Parathyroid adenoma (tissue), 2 donors: ENCODE measurements around the gene SMCO1.

ENCODE experiments used
- H2AFZ ChIP-seq: fragments of 300-600 bp; sonication (generic); one replicate; pipeline ENCODE4 v1.7.0; 2017; ENCODE audit warnings: antibody characterized with exemption, mild to moderate bottlenecking
- H3K27ac ChIP-seq: fragments of 300-600 bp; sonication (generic); one replicate; pipeline ENCODE4 v1.7.0; 2017
- H3K27me3 ChIP-seq: fragments of 300-600 bp; sonication (generic); one replicate; pipeline ENCODE4 v1.7.0; 2017; ENCODE audit warnings: low read length; ENCODE audit not compliant: control insufficient read depth, insufficient read depth
- H3K36me3 ChIP-seq: fragments of 300-600 bp; sonication (generic); one replicate; pipeline ENCODE4 v1.7.0; 2017; ENCODE audit warnings: low read length; ENCODE audit not compliant: control insufficient read depth, insufficient read depth
- H3K4me1 ChIP-seq: fragments of 300-600 bp; sonication (generic); one replicate; pipeline ENCODE4 v1.7.0; 2017; ENCODE audit warnings: control low read depth
- H3K4me2 ChIP-seq: fragments of 300-600 bp; sonication (generic); one replicate; pipeline ENCODE4 v1.7.0; 2017; ENCODE audit warnings: low read length
- H3K4me3 ChIP-seq: fragments of 300-600 bp; sonication (generic); one replicate; pipeline ENCODE4 v1.7.0; 2017; ENCODE audit warnings: low read depth, low read length
- H3K79me2 ChIP-seq: fragments of 300-600 bp; sonication (generic); one replicate; pipeline ENCODE4 v1.7.0; 2017; ENCODE audit warnings: control low read depth
- H3K9ac ChIP-seq: fragments of 300-600 bp; sonication (generic); one replicate; pipeline ENCODE4 v1.7.0; 2017; ENCODE audit warnings: mild to moderate bottlenecking
- H3K9me3 ChIP-seq: fragments of 300-600 bp; sonication (generic); one replicate; pipeline ENCODE4 v1.7.0; 2017; ENCODE audit warnings: low read length; ENCODE audit not compliant: control insufficient read depth
- TF ChIP-seq, protein P1 (sequence below): fragments of 300-600 bp; sonication (generic); IDR thresholded peaks from one replicate; pipeline ENCODE4 v1.7.0; 2017; ENCODE audit warnings: antibody characterized with exemption, mild to moderate bottlenecking
- donor health status: primary hyperparathyroidism.

SMCO1 gene

DNA sequence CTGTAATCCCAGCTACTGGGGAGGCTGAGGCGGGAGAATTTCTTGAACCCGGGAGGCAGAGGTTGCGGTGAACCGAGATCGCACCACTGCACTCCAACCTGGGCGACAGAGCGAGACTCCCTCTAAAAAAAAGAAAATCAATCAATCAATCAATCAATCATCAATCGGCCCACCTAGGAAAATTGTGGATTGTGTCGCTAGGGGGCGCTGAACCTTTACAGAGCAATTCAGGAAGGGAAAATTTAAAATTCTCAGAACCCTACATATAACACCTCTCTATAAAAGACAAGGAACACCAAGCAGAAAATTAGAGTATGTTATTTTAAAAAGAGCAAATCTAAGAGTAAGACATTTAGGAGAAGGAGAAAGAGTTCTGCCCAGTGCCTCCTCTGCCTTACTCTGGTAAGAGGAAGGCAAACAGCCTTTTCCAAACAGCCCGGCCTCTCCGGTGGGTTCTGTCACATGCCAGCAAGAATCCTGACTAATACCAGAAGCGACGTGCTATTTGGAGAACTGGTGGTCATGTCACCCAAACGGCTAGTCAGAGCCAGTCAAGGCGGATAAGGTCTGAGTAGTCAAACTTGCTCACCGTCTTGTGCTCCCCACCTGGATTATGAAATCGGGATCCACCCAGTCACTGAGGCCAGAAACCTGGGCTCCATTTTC, 22.3 kb upstream of the SMCO1 start:
- TF ChIP-seq, protein P1, sequence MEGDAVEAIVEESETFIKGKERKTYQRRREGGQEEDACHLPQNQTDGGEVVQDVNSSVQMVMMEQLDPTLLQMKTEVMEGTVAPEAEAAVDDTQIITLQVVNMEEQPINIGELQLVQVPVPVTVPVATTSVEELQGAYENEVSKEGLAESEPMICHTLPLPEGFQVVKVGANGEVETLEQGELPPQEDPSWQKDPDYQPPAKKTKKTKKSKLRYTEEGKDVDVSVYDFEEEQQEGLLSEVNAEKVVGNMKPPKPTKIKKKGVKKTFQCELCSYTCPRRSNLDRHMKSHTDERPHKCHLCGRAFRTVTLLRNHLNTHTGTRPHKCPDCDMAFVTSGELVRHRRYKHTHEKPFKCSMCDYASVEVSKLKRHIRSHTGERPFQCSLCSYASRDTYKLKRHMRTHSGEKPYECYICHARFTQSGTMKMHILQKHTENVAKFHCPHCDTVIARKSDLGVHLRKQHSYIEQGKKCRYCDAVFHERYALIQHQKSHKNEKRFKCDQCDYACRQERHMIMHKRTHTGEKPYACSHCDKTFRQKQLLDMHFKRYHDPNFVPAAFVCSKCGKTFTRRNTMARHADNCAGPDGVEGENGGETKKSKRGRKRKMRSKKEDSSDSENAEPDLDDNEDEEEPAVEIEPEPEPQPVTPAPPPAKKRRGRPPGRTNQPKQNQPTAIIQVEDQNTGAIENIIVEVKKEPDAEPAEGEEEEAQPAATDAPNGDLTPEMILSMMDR, result peak; percentile 68
- Histone ChIP-seq H3K4me2 (no peak overlapping the region), H3K4me1 (no peaks in the 10 kb centered on the region), H3K9ac (no peak overlapping the region), H3K27ac (no peak overlapping the region), H2AFZ (no peak overlapping the region), H3K79me2 (no peaks in the 10 kb centered on the region), H3K4me3 (no peak overlapping the region), H3K9me3 (no peaks in the 10 kb centered on the region), H3K36me3 (no peaks in the 10 kb centered on the region), H3K27me3 (no peaks in the 10 kb centered on the region)

DNA sequence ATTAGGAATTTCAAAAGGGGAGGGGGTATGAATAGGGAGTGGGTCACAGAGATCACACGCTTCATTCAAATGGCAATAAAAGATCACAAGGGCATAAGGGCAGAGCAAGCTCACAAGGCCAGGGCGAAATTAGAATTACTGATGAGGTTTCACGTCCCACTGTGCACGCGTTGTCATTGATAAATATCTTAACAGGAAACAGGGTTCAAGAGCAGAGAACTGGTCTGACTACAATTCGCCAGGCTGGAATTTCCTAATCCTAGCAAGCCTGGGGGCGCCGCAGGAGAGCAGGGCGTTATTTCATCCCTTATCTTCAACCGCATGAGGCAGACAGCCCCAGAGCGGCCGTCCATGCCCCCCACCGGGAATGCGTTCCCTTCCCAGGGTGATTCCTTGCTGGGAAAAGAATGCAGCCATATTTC, 18.1 kb upstream of the SMCO1 start:
- Histone ChIP-seq H3K9ac (no peak overlapping the region), H3K36me3 (no peaks in the 10 kb centered on the region), H3K4me2 (no peak overlapping the region), H3K27ac (no peak overlapping the region), H3K4me3 (no peak overlapping the region), H3K4me1 (no peaks in the 10 kb centered on the region), H2AFZ (no peak overlapping the region), H3K79me2 (no peaks in the 10 kb centered on the region), H3K9me3 (no peaks in the 10 kb centered on the region), H3K27me3 (no peaks in the 10 kb centered on the region)
- TF ChIP-seq, protein P1, result no peak

- Histone ChIP-seq H3K4me2 (no peak overlapping the region), H3K4me1 (no peaks in the 10 kb centered on the region), H2AFZ (no peak overlapping the region), H3K9ac (no peak overlapping the region), H3K27me3 (no peaks in the 10 kb centered on the region), H3K9me3 (no peaks in the 10 kb centered on the region), H3K79me2 (no peaks in the 10 kb centered on the region), H3K27ac (no peak overlapping the region), H3K36me3 (no peaks in the 10 kb centered on the region), H3K4me3 (no peak overlapping the region)
- TF ChIP-seq, protein P1, result no peak
Measured at GRCh38 chr3:196531418-196531817, 16.3 kb upstream of the SMCO1 start.

- H3K9ac ChIP-seq, result no peak overlapping the region
- H3K9me3 ChIP-seq, result no peaks in the 10 kb centered on the region
- no peaks in the 10 kb centered on the region for H3K79me2 ChIP-seq
Measured at GRCh38 chr3:196528639-196529233, 13.6 kb upstream of the SMCO1 start.

More at GRCh38 chr3:196528639-196529233, 13.6 kb upstream of the SMCO1 start:
- Histone ChIP-seq H3K4me2 (peak overlapping the region; percentile 64), H3K27me3 (no peaks in the 10 kb centered on the region), H2AFZ (peak overlapping the region; percentile 77), H3K27ac (peak overlapping the region; percentile 54), H3K4me1 (no peaks in the 10 kb centered on the region), H3K36me3 (no peaks in the 10 kb centered on the region), H3K4me3 (peak overlapping the region; percentile 37)
- TF ChIP-seq, protein P1, result peak; percentile 68
